ENCODE data around the gene MCAT. TPM values are rescaled to one million over a fixed set of nuclear protein-coding genes. Genes with fewer than 3 reads are reported as not detected.

MCAT gene
- 10 to 100 TPM; 17.1 to 26.7 (median 22.1) TPM for total RNA-seq

- WGBS, 2 donors: 0% methylated on average over 5 to 12 of the region's 83 CpGs
- intact Hi-C loops (cut with DNase I): no loop called here
- peak within 1 kb of the TSS; percentile 63 to 98 (median 86) for H3K4me3 ChIP-seq
- no peaks in the 10 kb centered on the region for H3K27me3 ChIP-seq
- DNase-seq: no peak
- H3K9me3 ChIP-seq: no peaks in the 10 kb centered on the region
- TF ChIP-seq CTCF (IDR thresholded peaks at IDR 0.05) (peak in 1 of 6 experiments; percentile 25), POLR2A (IDR thresholded peaks at IDR 0.05) (peak in 2 of 4 donors; percentile 23 to 59)
- peaks cover 0 to 35% (median 16%) of the 10 kb centered on the region in 3 donors for H3K36me3 ChIP-seq
- H3K27ac ChIP-seq: peak within 1 kb of the TSS; percentile 75 to 87 (median 86)
- peaks cover 23 to 64% (median 27%) of the 10 kb centered on the region in 3 donors for H3K4me1 ChIP-seq
These were observed at the start of gene MCAT for GRCh38 chr22:43142880-43143562. Gene MCAT, minus strand, starts transcription at chr22:43143398. Its CDS starts 50 bp downstream, at chr22:43143348.

- Histone ChIP-seq H3K36me3 (no peaks in the 10 kb centered on the region), H3K27ac (no peak overlapping the region), H3K9me3 (no peaks in the 10 kb centered on the region), H3K4me3 (no peak overlapping the region), H3K4me1 (peaks cover 0 to 22% (median 3%) of the 10 kb centered on the region in 3 donors), H3K27me3 (peaks cover 0 to 6% (median 0%) of the 10 kb centered on the region in 4 donors)
- no peak for TF ChIP-seq CTCF (IDR thresholded peaks at IDR 0.05)
- TF ChIP-seq POLR2A (IDR thresholded peaks at IDR 0.05): no peak
- DNase-seq: no peak
- intact Hi-C loops (cut with DNase I): loop anchor here (10.0 kb wide), 1 partner anchor 57 kb away; no protein-coding TSS in a partner anchor
These were observed 48.6 kb upstream of the MCAT start for GRCh38 chr22:43191831-43192230.

GRCh38 chr22:43188829-43189545, 45.8 kb upstream of the MCAT start:
- intact Hi-C loops (cut with DNase I): no loop called here
- no peaks in the 10 kb centered on the region for H3K9me3 ChIP-seq
- WGBS, 2 donors: 90 to 91% methylated on average over 5 of the region's 5 CpGs

GRCh38 chr22:43187171-43188099, 44.2 kb upstream of the MCAT start:
- 7 to 11% methylated on average over 11 to 14 of the region's 86 CpGs for WGBS, 2 donors
- Histone ChIP-seq H3K4me1 (peaks cover 31 to 64% (median 34%) of the 10 kb centered on the region in 3 donors), H3K27me3 (no peaks in the 10 kb centered on the region), H3K4me3 (peak overlapping the region; percentile 27 to 95 (median 85)), H3K27ac (peak overlapping the region; percentile 92 to 96 (median 93)), H3K9me3 (no peaks in the 10 kb centered on the region), H3K36me3 (peaks cover 0 to 9% (median 0%) of the 10 kb centered on the region in 3 donors)
- intact Hi-C loops (cut with DNase I): no loop called here
- TF ChIP-seq POLR2A (IDR thresholded peaks at IDR 0.05) (peak in 2 of 4 donors; percentile 25 to 61), CTCF (IDR thresholded peaks at IDR 0.05) (peak; percentile 51 to 95 (median 71))
- peak; percentile 76 for DNase-seq

More at GRCh38 chr22:43188829-43189545, 45.8 kb upstream of the MCAT start:
- Histone ChIP-seq H3K27ac (no peak overlapping the region), H3K4me1 (peaks cover 19 to 48% (median 24%) of the 10 kb centered on the region in 3 donors), H3K36me3 (no peaks in the 10 kb centered on the region), H3K4me3 (no peak overlapping the region), H3K27me3 (no peaks in the 10 kb centered on the region)
- TF ChIP-seq CTCF (IDR thresholded peaks at IDR 0.05) (no peak), POLR2A (IDR thresholded peaks at IDR 0.05) (no peak)
- DNase-seq: no peak
